Vagina (tissue), 2 donors: ENCODE data around the gene FZR1.

ENCODE experiments used
- POLR2A ChIP-seq, 2 donors: fragments of 450-650 bp; IDR thresholded peaks; one replicate each; pipeline ENCODE4 v1.6.1; 2017; ENCODE audit warnings: antibody characterized with exemption in 2 of 2, mild to moderate bottlenecking in 2 of 2, moderate library complexity in 2 of 2
- TF ChIP-seq, protein P1 (sequence below), 3 experiments: fragments of 450-650 bp in 2 of 3; fragments of 200-600 bp in 1 of 3; sonication (generic) in 1 of 3; IDR thresholded peaks; one replicate each; pipeline ENCODE4 v1.5.1; 2017 to 2019; ENCODE audit warnings: antibody characterized with exemption in 3 of 3, mild to moderate bottlenecking in 2 of 3, moderate library complexity in 2 of 3

DNA sequence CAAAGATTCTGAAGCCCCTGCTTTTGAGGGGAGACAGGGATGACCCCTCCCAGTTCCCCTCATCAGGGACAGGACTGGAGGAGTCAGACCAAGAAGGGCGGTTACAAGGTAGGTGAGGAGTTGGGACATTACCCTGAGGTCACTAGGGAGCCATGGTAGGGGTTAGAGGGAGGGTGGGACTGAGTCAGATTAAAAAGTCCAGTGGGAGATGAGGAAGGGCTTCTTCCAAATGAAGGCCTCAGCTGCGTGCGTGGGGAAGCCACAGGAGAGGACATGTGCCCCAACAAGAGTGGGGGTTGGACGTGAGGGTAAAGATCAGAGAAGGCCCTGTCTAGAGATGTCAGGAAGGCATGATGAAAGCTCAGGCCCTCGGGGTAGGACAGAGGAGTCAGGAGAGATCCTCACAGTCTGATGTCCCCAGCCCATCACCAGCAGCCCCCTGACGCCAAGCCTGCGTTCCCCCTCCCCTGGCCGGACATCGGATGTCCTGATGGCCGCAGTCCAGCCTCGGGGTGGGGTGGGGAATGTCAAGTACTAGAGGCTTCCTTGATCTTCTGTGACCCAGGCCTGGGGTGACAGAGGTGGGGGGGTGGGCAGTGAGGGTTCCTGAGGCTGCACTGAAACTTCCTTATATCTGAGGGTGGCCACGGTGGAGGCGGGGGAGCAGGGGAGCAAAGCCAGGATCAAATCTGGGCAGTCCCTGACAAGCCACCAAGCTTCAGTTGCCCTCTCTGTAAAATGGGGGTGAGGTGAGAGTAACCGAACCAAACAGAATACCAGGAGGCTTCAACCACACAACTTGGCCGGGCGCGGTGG lies 57.8 kb downstream of the FZR1 start:
- TF ChIP-seq, protein P1, sequence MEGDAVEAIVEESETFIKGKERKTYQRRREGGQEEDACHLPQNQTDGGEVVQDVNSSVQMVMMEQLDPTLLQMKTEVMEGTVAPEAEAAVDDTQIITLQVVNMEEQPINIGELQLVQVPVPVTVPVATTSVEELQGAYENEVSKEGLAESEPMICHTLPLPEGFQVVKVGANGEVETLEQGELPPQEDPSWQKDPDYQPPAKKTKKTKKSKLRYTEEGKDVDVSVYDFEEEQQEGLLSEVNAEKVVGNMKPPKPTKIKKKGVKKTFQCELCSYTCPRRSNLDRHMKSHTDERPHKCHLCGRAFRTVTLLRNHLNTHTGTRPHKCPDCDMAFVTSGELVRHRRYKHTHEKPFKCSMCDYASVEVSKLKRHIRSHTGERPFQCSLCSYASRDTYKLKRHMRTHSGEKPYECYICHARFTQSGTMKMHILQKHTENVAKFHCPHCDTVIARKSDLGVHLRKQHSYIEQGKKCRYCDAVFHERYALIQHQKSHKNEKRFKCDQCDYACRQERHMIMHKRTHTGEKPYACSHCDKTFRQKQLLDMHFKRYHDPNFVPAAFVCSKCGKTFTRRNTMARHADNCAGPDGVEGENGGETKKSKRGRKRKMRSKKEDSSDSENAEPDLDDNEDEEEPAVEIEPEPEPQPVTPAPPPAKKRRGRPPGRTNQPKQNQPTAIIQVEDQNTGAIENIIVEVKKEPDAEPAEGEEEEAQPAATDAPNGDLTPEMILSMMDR (IDR thresholded peaks at IDR 0.05) = no peak
- no peak for TF ChIP-seq POLR2A (IDR thresholded peaks at IDR 0.05)
